ENCODE data around the gene CTNNA2.

The CTNNA2 gene

GRCh38 chr2:79960035-79960434 lies 447.2 kb downstream of the CTNNA2 start:
- H3K4me3 ChIP-seq (ENCODE audit: low read depth, low read length): no peak overlapping the region
- no peak for TF ChIP-seq CTCF (IDR thresholded peaks at IDR 0.05; ENCODE audit: borderline replicate concordance, insufficient read depth, low read depth, low read length)

- no peak for TF ChIP-seq CTCF (IDR thresholded peaks at IDR 0.05; ENCODE audit: borderline replicate concordance, insufficient read depth, low read depth, low read length)
- no peak overlapping the region for H3K4me3 ChIP-seq (ENCODE audit: low read depth, low read length)
Observed at GRCh38 chr2:79960519-79960918, 447.7 kb downstream of the CTNNA2 start.

- H3K4me3 ChIP-seq (ENCODE audit: low read depth, low read length): no peak overlapping the region
- no peak for TF ChIP-seq CTCF (IDR thresholded peaks at IDR 0.05; ENCODE audit: borderline replicate concordance, insufficient read depth, low read depth, low read length)
Observed at GRCh38 chr2:79964966-79965365, 452.1 kb downstream of the CTNNA2 start.

- H3K4me3 ChIP-seq (ENCODE audit: low read depth, low read length): no peak overlapping the region
- TF ChIP-seq CTCF (IDR thresholded peaks at IDR 0.05; ENCODE audit: borderline replicate concordance, insufficient read depth, low read depth, low read length): no peak
Observed at GRCh38 chr2:79966369-79966768, 453.5 kb downstream of the CTNNA2 start.

GRCh38 chr2:79966882-79967281 lies 454.0 kb downstream of the CTNNA2 start:
- no peak overlapping the region for H3K4me3 ChIP-seq (ENCODE audit: low read depth, low read length)
- no peak for TF ChIP-seq CTCF (IDR thresholded peaks at IDR 0.05; ENCODE audit: borderline replicate concordance, insufficient read depth, low read depth, low read length)

- no peak overlapping the region for H3K4me3 ChIP-seq (ENCODE audit: low read depth, low read length)
- no peak for TF ChIP-seq CTCF (IDR thresholded peaks at IDR 0.05; ENCODE audit: borderline replicate concordance, insufficient read depth, low read depth, low read length)
Observed at GRCh38 chr2:79971807-79972206, 459.0 kb downstream of the CTNNA2 start.

GRCh38 chr2:79972661-79973060 lies 459.8 kb downstream of the CTNNA2 start:
- no peak overlapping the region for H3K4me3 ChIP-seq (ENCODE audit: low read depth, low read length)
- TF ChIP-seq CTCF (IDR thresholded peaks at IDR 0.05; ENCODE audit: borderline replicate concordance, insufficient read depth, low read depth, low read length): no peak
